ENCODE measurements around the gene DOK7. TPM values are rescaled to one million over a fixed set of nuclear protein-coding genes. Genes with fewer than 3 reads are reported as not detected.
"Not testable (repeated sequence)": the region's sequence is repeated elsewhere in the genome, so short reads cannot be mapped to it uniquely, and the experiment has no call there.

DOK7 gene
- total and polyA plus RNA-seq, 5 experiments from 2014 or later, result 0.49 TPM; not detected in 4

DNA sequence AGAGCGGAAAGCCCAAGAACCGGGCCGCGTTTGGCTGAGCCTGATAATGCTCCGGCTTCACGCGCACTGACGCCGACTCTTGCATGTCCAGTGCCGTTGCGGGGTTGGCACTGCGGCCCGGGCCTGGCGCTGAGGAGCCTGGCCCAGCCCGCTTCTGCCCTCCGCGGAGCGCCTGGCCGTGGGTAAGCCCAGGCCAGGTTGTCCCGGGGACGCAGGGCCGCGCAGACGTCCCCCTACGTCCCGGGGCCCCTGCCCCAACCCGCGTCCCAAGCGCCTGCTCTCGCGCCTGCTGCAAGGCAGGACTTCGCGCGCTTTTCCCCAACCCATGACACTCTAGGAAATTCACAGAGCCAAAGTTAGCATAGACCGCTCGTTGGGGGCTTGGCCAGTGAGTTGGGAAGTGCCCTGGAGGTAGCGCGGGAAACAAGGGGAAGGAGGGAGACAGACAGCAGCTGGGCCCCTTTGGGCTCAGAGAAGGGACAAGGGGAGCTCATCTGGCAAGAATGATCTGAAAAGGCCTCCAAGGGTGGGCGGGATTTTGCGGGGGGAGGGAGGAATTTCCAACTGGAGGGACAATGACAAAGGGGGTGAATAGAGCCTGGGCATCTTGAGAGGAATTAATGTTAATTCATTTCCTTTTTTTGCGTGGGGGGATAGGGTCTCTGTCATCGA, 69.8 kb downstream of the DOK7 start:
- peaks cover 4 to 10% (median 5%) of the 10 kb centered on the region in 3 donors for H3K36me3 Mint-ChIP-seq
- DNase-seq (no peak), ATAC-seq (no peak)
- peaks cover 3 to 13% (median 7%) of the 10 kb centered on the region in 5 donors for H3K27me3 Mint-ChIP-seq
- POLR2A ChIA-PET, result interaction anchor here (0.6 kb wide), 1 partner anchor 806 kb away, joined by 3 read pairs; no protein-coding TSS in a partner anchor
- peak overlapping the region; percentile 98 to 100 (median 99) for H3K4me3 Mint-ChIP-seq
- peaks cover 11 to 47% (median 43%) of the 10 kb centered on the region in 4 donors for H3K4me1 Mint-ChIP-seq
- H3K27ac Mint-ChIP-seq, result peak overlapping the region in 9 of 10 donors; percentile 37 to 99 (median 98)
- H3K9me3 Mint-ChIP-seq, result peaks cover 0 to 16% (median 7%) of the 10 kb centered on the region in 9 donors

DNA sequence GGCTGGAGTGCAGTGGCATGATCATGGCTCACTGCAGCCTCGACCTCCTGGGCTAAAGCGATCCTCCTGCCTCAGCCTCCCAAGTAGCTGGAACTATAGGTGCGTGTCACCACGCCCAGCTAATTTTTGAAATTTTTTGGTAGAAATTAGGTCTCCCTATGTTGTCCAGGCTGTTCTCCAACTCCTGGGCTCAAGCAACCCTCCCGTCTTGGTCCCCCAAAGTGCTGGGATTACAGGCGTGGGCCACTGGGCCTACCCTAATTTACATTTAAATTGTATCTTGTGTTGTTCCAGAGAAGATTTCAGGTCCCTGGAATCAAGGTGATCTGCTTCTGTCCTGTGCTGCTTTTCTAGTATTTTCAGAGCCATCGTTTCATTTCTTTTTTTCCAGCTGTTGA, 70.3 kb downstream of the DOK7 start:
- DNase-seq (no peak), ATAC-seq (no peak)
- Mint-ChIP-seq H3K9me3 (peaks cover 0 to 16% (median 7%) of the 10 kb centered on the region in 9 donors), H3K27me3 (peaks cover 3 to 13% (median 7%) of the 10 kb centered on the region in 5 donors), H3K4me1 (peaks cover 11 to 43% (median 38%) of the 10 kb centered on the region in 4 donors), H3K27ac (peak overlapping the region in 6 of 10 donors; percentile 34 to 83 (median 38)), H3K4me3 (peak overlapping the region; percentile 50 to 100 (median 86)), H3K36me3 (peaks cover 3 to 6% (median 5%) of the 10 kb centered on the region in 3 donors)
- POLR2A ChIA-PET, result no interaction called here

DNA sequence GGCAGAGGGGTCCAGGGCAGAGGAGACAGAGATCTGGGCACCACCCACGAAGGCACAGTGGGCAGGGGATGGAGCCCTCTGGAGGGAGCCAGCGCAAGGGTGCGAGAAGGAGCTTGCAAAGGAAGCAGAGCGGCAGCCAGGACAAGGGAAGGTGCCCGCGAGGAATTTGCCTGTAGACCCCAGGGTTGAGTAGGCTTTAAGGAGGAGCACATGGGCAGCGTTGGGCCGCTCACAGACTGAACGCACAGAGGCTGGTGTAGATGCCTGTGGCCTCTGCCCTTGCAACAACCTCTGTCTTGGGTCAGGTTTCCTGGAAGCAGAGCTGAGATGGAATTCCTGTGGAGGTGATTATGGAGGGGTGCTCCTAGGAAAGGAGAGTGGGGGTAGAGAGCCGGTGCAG, 72.7 kb downstream of the DOK7 start:
- POLR2A ChIA-PET, H3K36me3 Mint-ChIP-seq, ATAC-seq: not testable (repeated sequence)

DNA sequence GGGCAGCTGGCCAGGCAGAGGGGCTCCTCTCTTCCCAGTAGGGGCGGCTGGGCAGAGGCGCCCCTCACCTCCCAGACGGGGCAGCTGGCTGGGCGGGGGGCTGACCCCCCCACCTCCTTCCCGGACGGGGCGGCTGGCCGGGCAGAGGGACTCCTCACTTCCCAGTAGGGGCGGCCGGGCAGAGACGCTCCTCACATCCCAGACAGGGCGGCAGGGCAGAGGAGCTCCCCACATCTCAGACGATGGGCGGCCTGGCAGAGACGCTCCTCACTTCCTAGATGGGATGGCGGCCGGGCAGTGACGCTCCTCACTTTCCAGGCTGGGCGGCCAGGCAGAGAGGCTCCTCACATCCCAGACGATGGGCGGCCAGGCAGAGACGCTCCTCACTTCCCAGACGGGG, 75.8 kb downstream of the DOK7 start:
- H3K27ac Mint-ChIP-seq, DNase-seq, POLR2A ChIA-PET, H3K4me1 Mint-ChIP-seq, H3K4me3 Mint-ChIP-seq, H3K36me3 Mint-ChIP-seq, ATAC-seq: not testable (repeated sequence)
- peaks cover 3 to 13% (median 7%) of the 10 kb centered on the region in 5 donors for H3K27me3 Mint-ChIP-seq
- H3K9me3 Mint-ChIP-seq, result peaks cover 0 to 19% (median 8%) of the 10 kb centered on the region in 9 donors

More for the DNA sequence above, 72.7 kb downstream of the DOK7 start:
- not testable (repeated sequence) for H3K4me3 Mint-ChIP-seq, DNase-seq, H3K27ac Mint-ChIP-seq
- peaks cover 0 to 18% (median 8%) of the 10 kb centered on the region in 9 donors for H3K9me3 Mint-ChIP-seq
- H3K4me1 Mint-ChIP-seq, result peaks cover 11 to 29% (median 18%) of the 10 kb centered on the region in 4 donors
- peaks cover 3 to 13% (median 7%) of the 10 kb centered on the region in 5 donors for H3K27me3 Mint-ChIP-seq

DNA sequence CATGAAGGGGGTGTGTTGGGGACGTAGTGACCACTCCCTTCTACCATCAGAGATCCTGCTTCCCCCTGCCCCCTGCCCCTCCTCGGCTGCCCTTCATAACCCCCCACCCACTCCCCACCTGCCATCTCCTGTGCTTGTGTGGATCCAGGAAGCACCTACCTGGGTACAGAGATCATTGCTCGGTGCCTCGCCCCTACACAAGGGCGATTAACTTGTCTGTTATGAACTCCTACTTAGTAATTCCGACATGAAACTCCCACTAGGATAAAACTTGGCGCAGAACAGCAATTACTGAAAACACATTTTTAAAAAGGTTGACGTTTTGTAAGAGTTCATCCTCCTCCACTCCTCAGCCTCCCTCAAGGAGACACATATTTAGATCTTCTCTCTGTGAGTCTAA, 80.3 kb downstream of the DOK7 start:
- H3K4me1 Mint-ChIP-seq, H3K4me3 Mint-ChIP-seq, H3K9me3 Mint-ChIP-seq, DNase-seq, ATAC-seq, POLR2A ChIA-PET, H3K27me3 Mint-ChIP-seq, H3K36me3 Mint-ChIP-seq, H3K27ac Mint-ChIP-seq: not testable (repeated sequence)

Other genes with a start within 250 kb of the DOK7 start
- 1 to 10 TPM; 1.8 to 2.1 TPM for gene MSANTD1, start 214.1 kb upstream of the DOK7 start, total RNA-seq
- gene MSANTD1, start 214.1 kb upstream of the DOK7 start, polyA plus RNA-seq, result under 1 TPM in 1 of 3 donors, not detected in 2; 0.18 TPM
- 1 to 10 TPM; 1.2 to 1.6 TPM for gene RGS12, start 170.3 kb upstream of the DOK7 start, total RNA-seq
- 1 to 10 TPM; 2.0 to 2.6 (median 2.1) TPM for gene RGS12, start 170.3 kb upstream of the DOK7 start, polyA plus RNA-seq
- gene HGFAC, start 21.3 kb upstream of the DOK7 start, total RNA-seq, result not detected
- gene HGFAC, start 21.3 kb upstream of the DOK7 start, polyA plus RNA-seq, result not detected
- gene LRPAP1, start 69.1 kb downstream of the DOK7 start, total RNA-seq, result 10 to 100 TPM; 82.0 to 84.9 TPM
- 100 to 1,000 TPM; 113 to 126 (median 120) TPM for gene LRPAP1, start 69.1 kb downstream of the DOK7 start, polyA plus RNA-seq

Data from naive thymus-derived CD8-positive, alpha-beta T cell (primary cell).